Astrocyte (in vitro differentiated cells and primary cell): ENCODE data around the gene GPR156.
"Not testable (repeated sequence)": the region's sequence is repeated elsewhere in the genome, so short reads cannot be mapped to it uniquely, and the experiment has no call there.

Experiments used
- CTCF ChIP-seq: IDR thresholded peaks from 2 replicates; pipeline ENCODE4 v1.5.1; 2011; ENCODE audit warnings: low read depth, mild to moderate bottlenecking, inconsistent platforms, low read length, moderate library complexity; ENCODE audit not compliant: insufficient read depth
- EZH2 ChIP-seq: IDR thresholded peaks from 2 replicates; pipeline ENCODE4 v1.6.1; 2012; ENCODE audit warnings: mild to moderate bottlenecking, low read length, inconsistent platforms; ENCODE audit not compliant: insufficient read depth

GRCh38 chr3:120323761-120324160 lies 38.7 kb upstream of the GPR156 start:
- TF ChIP-seq CTCF, EZH2: not testable (repeated sequence)
